Stimulated activated CD4-positive, alpha-beta T cell treated with anti-CD3 and anti-CD28 coated beads, Interleukin-12 subunit alpha, Interleukin-12 subunit beta, amount 100 ng/mL, for 48 hours (primary cell): Measurements from ENCODE around the gene DLEU7.

ENCODE experiments used
- DNase-seq, 3 donors: peaks; one replicate each; pipeline ENCODE4 v3.0.0-alpha.2; 2020; ENCODE audit warnings: low read depth in 2 of 3, low spot score in 1 of 3

The DLEU7 gene

DNA sequence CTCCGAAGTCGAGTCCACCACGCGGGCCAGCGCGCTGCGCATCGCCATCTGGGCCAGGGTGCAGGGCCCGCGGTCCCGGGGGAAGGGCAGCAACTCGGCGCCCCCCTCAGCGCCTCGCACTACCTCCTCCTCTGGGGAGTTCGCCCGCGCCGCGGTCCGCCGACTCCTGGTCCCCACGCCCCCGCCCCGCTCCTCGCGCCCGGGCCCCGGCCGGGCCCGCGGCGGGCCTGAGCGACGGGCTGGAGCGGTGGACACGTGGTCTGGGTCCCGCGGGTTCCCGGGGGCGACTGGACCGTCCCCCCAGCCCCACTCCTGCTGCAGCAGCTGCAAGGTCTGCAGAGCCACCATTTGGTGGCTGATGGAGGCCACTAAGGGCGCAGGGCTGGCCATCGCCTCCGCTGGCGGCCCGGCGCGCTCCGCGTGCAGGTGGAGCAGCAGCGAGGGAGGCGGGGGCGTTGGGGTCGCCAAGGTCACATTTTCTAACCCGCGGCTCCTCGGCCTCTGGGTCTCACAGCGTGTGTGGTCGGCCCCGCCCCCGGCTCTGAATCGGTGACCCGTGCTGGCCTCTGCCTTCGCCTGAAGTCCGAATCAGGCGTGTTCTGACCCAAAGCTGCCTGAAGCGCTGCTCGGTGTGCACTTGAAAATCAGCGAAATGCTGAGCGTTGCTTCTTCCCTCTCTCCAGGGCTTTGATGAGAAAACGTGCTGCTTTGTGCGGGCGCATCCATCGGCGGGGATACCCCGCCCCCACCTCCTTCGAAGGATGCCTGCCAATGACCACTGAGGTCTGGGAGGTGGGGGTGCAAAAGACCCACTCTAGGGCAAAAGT lies at the start of gene DLEU7:
Gene DLEU7, minus strand, starts transcription at position 436 of the 827 bp plus-strand sequence. Its CDS starts 46 bp downstream, at position 390.
- no peak for DNase-seq

DNA sequence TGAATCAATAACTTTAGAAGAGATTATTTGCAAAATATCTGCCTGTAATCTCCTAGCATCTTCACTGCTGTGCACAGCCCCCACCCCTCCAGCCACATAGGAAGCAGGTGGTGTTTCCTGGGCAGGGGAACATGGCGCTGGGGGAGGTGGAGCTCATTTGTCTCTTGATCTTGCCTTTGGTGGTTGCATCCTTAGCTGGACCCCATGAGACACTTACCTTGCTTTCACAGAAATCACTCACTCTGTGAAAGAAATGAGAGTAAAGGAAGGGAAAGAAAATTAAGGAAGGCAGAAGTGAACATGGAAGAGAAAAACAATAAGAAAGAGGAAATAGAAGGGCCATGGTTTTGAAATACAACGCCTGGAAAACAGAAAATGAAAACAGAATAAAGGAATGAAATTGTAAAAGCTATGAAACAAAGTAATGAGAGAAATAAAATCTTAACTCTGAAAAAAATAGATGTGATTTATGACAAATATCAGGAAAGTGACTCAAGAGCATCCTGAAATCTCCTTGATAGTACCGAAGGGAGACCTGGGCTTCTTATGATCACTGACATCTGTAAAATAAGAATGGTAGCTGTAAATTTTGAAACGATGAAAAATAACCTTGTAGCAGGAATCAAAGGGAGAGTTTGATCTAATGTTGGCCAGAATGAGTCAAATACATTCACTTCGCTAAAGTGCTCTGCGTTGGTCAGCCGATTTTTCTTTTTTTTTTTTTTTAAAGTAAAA lies 48.9 kb upstream of the DLEU7 start:
- DNase-seq = peak in 1 of 3 donors; percentile 8

DNA sequence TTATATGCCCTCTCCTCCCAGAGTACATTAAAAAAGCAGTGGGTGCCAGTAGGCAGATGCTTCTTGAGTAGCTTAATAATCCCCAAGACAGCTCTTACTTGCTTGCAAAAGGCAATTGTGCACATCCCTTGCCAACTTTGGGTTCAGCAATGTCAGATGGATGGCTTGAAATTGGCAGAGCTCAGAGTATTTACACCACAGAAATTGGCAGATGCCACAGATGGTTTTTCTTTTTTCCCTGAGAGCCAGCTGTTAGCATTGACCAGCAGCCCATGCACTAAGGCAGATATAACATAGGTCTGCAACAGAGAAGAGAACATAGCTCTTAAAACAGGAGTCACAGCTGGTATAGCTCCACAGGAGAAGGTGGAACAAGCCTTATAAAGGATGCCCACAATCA lies 47.7 kb upstream of the DLEU7 start:
- no peak for DNase-seq

DNA sequence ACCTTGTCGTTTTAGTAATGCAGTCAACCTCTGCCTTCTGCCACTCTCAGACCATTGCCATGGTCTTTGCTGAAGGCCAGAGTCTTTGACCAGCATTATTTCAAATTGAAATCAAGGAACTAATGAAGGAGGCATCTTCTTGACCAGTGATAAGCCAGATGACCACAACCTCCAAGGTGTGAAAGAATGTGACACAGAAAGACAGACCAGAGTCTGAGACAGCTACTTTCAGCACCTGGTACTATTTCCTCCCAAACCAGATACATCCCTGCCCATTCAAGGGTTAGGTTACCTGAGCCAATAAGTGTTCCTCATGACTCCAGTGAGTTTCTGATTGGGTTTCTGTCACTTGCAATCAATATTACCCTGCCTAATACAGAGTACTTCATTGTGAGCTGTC lies 45.8 kb upstream of the DLEU7 start:
- DNase-seq = no peak

DNA sequence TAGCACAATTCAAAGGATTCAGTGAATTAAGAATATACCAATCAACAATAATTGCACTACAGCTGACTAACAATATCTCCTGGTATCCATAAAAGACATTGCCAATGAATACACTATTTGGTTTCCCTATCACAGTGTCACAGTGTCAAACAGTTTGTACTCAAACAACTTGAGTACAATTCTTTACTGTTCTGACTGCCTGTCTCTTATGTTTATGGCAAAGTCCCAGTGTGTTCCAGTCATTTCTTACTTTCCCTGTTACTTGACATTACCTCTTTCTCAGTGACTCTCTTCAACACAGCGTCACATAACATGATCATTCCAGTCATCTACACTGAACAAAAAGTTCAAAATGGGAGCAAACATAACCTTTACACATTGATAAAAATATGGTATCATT lies 44.9 kb upstream of the DLEU7 start:
- no peak for DNase-seq

DNA sequence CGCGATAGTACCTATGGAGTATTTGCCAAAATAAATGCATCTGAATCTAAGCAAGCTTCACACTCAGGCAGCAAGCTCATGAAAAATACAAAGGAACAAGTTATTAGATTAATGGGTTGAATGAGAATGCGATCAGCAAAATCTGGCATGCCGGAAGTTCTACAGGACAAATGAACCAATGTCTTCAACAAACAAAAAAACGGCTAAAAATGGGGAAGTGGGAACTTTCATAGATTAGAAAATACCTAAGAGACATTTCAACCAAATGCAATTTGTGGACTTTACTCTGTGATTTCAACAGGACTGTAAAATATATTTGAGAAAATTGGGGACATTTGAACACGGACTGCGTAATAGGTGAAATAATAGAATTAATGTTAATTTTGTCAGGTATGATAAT lies 43.7 kb upstream of the DLEU7 start:
- no peak for DNase-seq

DNA sequence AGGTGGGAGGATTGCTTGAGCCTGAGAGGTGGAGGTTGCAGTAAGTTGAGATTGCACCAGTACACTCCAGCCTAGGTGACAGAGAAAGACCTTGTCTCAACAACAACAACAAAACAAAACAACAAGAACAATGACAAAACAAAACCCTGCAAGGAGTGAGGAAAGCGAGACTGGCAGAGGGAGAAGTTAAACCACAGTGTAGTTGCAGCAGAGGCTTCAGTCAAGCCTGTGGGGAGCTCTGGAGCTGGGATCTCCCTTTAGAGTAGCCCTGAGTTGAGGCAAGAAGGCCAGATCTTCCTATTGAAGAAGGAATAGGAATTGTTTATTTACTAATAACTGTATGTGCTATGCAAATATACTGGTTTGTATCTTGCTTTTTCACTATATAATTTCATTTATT lies 40.8 kb upstream of the DLEU7 start:
- DNase-seq = no peak

DNA sequence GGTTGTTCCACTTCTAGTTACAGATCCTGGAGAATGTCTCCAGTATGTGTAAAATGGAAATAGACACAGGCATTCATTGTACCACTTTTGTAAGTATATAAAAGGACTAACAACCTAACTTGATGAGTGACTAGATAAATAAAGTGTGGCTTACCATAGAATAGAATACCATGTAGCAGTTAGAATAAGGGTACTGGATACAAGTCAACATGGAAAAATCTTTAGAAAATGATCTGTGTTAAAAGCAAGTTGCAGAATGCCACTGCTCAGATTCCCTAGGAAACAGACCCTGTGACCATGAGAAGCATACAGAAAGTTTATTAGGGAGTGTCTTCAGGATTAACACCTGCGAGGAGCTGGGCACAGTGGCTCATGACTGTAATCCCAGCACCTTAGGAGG lies 40.2 kb upstream of the DLEU7 start:
- no peak for DNase-seq

DNA sequence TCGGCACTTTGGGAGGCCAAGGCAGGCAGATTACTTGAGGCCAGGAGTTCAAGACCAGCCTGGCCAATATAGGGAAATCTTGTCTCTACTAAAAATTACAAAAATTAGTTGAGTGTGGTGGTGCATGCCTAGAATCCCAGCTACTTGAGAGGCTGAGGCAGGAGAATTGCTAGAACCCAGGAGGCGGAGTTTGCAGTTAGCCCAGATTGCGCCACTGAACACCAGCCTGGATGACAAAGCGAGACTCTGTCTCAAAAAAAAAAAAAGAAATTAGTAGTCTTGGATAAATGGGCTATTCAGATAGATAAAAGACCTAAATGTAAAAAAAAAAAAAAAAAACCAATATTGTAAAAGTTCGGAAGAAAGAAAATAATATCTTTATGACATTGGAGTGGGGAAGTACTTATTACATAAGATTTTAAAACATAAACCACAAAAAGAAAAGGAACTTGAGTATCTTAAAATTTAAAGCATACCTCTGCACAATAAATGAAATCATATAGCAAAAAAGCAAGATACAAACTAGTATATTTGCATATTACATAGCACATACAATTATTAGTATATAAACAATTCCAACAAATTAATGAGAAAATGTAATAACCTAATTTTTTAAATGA lies 39.4 kb upstream of the DLEU7 start:
- DNase-seq = no peak

DNA sequence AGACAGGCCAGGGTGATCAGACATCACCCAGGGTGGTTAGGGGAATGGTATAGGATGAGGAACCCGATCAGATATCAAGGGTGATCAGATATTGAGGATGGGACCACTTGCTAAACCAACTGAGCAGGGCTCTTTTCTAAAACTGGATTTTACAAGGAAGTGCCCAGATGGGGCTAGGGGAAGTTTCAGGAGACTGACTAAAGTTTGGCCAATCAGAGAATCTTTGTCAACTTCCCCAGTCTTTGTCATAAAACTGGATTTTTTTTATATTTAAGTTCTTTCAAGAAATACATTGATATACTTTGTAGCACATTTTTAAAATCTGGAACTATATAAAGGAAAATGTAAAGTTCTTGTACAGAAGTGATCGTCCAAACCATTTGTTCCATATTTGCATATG lies 30.5 kb upstream of the DLEU7 start:
- no peak for DNase-seq

DNA sequence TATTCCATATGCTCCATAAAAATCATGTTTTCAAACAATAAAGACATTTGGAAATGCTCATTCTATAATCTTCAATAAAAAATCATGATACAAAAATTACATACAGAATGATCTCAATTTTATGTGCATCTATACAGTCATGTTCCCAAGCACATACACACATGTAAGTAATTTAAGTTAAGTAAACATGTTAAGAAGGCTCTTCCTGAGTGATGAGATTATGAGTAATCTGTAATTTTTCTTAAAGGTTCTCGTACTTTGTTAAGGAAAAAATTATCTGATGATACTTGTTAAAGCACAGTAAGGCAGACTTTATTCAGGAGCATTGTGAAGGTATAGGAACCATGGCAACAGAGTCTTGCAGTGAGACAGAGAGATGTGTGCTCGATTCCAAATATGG lies 30.0 kb upstream of the DLEU7 start:
- no peak for DNase-seq

DNA sequence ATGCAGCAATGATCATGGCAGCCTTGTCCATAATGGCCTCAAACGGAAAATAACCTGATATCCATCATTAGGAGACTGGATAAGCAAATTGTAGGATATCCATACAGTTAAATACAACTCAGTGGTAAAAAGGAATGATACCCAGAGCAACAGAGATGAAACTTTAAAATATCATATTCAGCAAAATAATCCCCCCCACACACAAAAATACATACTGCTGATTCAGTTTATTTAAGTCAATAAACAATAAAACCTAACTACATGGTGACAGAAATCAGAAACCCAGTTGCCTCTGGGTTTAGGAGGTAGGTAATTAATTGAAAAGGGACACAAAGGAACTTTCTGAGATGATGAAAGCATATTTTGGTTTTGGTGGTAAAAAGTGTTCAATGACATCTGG lies 27.9 kb upstream of the DLEU7 start:
- DNase-seq = no peak

DNA sequence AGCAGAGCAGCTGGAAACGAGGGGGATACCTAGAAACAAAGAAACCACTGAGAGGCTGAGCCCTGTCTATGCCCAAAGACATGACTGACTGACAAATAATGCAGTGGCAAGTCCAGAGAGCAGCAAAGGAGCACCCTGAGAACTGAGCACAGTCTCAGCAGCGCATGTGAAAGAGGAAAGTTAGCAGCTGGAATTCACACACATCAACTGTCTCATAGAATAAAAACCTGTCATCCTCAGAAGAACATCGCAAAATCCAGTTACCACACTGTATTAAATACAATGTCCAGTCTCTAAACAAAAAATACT lies 24.1 kb upstream of the DLEU7 start:
- no peak for DNase-seq

DNA sequence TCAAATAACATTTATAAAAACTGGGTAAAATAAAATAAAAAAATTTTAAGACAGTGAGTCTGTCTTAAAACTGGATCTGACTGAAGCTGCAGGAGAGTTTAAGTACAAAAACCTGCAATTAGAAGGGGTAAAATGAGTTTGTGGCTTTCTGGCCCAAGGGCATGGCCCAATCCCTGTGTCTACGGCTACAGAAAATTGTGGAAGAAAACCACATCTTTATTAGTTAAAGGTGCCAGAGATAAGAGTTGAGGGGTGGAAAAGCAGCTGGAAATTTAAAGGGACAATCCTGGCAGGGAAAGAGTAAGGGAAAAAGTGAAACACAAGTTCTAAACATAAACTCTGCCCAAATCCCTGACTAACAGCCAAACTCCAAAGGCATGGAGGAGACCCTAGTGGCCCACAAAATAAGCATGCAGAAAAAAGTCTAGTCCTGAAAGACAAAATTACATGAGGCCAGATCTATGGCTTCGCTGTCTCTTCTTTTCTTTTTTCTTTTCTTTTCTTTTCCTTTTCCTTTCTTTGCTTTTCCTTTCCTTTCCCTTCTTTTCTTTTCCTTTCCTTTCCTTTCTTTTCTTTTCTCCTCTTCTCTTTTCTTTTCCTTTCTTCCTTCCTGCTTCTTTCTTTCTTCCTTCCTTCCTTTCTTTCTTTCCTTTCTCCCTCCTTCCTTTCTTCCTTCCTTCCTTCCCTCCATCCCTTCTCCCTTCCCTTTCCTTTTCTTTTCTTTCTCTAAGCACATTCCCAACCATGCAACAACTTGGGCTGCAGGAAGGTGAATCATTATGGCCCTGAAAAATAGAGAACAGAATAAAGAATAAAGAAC lies 23.5 kb upstream of the DLEU7 start:
- no peak for DNase-seq

DNA sequence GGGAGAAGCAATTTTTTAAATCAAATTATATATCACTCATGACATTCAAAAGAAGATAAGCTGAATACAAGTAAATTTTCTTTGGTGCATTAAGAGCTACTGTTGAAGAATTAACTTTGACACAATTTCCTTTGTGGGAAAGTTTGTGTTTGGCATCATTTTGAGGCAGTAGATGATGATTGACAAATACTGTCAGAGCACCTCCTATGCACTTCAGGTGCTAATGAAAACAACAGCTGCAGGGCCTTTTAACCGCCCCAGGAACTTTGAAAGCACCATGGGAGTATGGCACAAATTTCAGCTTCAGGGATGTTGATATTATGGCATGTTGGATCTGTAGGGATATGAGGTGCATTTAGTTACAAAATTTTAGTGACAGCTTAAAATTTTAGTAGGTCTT lies 21.0 kb upstream of the DLEU7 start:
- DNase-seq = no peak

DNA sequence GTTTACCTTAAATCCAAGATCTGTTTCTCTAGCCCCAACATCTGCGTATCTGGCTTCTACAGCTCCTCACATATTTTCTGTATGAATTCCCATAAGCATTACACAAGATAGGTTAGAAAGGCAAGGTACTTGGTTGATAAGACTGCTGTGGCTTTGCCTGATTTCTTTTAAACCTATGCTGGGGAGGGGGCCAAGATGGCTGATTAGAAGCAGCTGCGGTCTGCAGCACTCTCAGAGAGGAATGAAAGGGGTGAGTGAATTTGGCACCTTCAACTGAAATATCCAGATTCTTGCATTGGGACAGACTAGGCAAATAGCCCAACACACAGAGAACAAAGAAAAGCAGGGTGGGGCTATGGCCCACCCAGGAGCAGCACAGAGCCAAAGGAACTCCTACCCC lies 12.2 kb upstream of the DLEU7 start:
- no peak for DNase-seq

DNA sequence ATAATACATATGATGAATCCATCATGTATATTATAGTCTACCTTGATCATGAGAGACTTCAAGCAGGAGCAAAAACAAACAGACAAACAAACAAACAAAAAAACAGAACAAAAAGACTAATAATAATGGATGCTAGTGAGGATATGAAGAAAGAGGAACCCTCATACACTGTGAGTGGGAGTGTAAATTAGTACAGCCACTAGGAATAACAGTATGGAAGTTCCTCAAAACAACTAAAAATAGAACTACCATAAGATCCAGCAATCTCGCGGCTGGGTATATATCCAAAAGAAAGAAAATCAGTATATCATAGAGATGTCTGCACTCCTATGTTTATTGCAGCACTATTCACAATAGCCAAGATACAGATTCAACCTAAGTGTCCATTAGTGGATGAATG lies 7.0 kb upstream of the DLEU7 start:
- no peak for DNase-seq

DNA sequence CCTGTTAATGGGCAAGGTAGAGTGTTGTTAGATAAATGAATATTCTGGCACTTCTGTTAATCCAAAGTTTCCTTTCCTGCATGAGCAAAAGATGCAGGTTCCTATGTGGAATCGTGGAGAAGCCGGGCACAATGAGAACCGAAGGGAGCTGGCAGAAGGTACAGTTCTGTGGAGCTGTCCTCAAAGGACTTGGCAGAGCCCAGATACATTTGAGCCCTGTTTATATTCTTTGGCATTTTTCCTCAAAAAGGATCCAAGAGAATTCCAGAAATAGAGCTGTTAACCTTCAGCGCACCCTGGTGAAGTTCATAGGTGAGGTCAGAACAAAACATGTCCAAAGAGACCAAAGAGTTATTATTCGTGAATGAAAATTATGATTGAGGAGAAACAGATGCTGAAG lies 4.0 kb upstream of the DLEU7 start:
- DNase-seq = no peak

DNA sequence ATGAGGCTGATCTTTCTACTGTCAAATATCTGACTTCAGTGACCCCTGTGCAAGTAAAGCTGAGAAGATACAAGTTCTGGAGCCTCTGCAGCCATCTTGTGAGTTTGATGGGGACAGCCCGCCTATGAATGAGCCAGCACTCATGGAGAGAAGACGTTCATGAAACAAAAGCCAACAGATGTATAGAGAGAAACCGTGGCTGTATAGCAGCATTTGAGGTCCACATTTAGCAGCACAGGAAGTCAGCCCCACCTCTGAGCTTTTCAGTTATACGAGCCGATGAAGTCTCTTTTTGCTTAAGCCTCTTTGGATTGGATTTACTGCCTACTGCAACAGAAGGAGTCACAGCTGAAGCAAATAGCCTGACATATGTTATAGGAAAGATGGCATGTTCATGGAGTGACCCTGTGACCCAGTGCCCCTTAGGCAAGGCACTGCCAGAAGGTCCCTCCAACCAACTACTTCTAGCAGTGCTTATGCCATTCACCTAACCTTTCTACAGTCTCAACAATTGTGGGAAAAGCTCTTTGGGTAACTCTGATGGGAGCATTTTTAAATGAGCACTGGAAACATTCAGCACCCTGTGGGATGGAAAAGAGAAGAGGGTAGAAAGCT lies 3.5 kb upstream of the DLEU7 start:
- no peak for DNase-seq

DNA sequence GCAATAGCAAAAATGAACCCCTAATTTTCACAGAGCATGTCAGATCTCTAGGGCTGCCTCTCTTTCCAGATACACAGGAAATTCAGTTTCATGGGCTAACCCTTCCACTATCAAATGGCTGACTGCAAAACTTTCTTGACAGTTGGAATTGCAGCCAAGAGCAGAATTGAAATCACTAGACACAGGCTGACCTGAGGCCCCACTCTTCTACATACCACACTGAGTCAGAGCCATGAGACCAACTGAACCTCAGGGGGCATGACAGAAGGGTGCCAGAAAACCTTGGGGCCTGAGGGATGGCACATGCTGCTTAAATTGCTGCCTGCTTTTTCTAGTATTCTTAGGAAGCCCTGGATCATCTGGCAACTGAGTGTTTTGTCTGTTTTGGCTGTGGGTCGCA lies 1.7 kb upstream of the DLEU7 start:
- no peak for DNase-seq
